Neutrophil (primary cell): Measurements from ENCODE around the gene HOXC4.

Experiments
- H3K27ac ChIP-seq: fragments of 200-600 bp; sonication (generic); 2 replicates; pipeline ENCODE4 v1.5.1; 2016; ENCODE audit warnings: mild to moderate bottlenecking, moderate library complexity
- H3K27me3 ChIP-seq: fragments of 200-600 bp; sonication (generic); 2 replicates; pipeline ENCODE4 v1.6.0; 2016; ENCODE audit warnings: mild to moderate bottlenecking
- H3K36me3 ChIP-seq: fragments of 200-600 bp; sonication (generic); 2 replicates; pipeline ENCODE4 v1.5.1; 2017
- H3K4me1 ChIP-seq, 2 experiments: fragments of 200-600 bp in 1 of 2; sonication (generic) in 1 of 2; 1 replicate in 1 of 2; 2 replicates in 1 of 2; pipeline versions ENCODE4 v1.5.1 to v1.6.1; 2013 to 2016; ENCODE audit warnings: low read depth in 1 of 2, low read length in 1 of 2, mild to moderate bottlenecking in 1 of 2, moderate library complexity in 1 of 2; ENCODE audit not compliant: control insufficient read depth in 1 of 2, insufficient read depth in 1 of 2
- H3K4me3 ChIP-seq, 2 experiments: fragments of 200-600 bp in 1 of 2; sonication (generic) in 1 of 2; 1 replicate in 1 of 2; 2 replicates in 1 of 2; pipeline ENCODE4 v1.5.1; 2013 to 2016; ENCODE audit warnings: low read depth in 1 of 2, low read length in 1 of 2, mild to moderate bottlenecking in 1 of 2, moderate library complexity in 1 of 2
- H3K9me3 ChIP-seq: fragments of 200-600 bp; sonication (generic); 2 replicates; pipeline ENCODE4 v1.5.1; 2016
- TF ChIP-seq, protein P1 (sequence below): fragments of 200-600 bp; sonication (generic); IDR thresholded peaks from 2 replicates; pipeline ENCODE4 v1.5.1; 2016; ENCODE audit warnings: antibody characterized with exemption

Gene HOXC4

DNA sequence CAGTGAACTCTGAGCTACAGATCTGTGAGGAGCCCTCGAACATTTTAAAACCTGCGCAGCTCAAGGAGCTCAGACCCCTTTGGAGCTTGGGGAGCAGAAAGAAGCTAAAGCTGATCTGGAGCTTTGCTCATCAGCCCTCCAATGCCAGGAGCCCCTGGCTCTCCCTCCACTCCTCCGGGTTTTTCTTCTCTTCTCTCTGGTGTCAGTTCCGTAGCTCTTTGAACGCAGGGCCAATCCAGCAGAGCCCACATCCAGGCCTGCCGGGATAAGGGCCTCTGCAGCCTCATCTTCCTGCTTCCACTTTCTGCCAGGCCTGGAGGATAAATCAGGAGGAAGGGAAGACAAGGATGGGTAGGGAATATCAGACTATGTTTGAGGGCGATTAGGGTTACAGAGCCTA lies 6.0 kb downstream of the HOXC4 start:
- Histone ChIP-seq H3K4me1 (no peaks in the 10 kb centered on the region), H3K9me3 (no peaks in the 10 kb centered on the region), H3K27ac (no peak overlapping the region), H3K36me3 (no peaks in the 10 kb centered on the region), H3K4me3 (no peak overlapping the region), H3K27me3 (peaks cover 100% of the 10 kb centered on the region)
- TF ChIP-seq, protein P1, sequence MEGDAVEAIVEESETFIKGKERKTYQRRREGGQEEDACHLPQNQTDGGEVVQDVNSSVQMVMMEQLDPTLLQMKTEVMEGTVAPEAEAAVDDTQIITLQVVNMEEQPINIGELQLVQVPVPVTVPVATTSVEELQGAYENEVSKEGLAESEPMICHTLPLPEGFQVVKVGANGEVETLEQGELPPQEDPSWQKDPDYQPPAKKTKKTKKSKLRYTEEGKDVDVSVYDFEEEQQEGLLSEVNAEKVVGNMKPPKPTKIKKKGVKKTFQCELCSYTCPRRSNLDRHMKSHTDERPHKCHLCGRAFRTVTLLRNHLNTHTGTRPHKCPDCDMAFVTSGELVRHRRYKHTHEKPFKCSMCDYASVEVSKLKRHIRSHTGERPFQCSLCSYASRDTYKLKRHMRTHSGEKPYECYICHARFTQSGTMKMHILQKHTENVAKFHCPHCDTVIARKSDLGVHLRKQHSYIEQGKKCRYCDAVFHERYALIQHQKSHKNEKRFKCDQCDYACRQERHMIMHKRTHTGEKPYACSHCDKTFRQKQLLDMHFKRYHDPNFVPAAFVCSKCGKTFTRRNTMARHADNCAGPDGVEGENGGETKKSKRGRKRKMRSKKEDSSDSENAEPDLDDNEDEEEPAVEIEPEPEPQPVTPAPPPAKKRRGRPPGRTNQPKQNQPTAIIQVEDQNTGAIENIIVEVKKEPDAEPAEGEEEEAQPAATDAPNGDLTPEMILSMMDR: no peak

DNA sequence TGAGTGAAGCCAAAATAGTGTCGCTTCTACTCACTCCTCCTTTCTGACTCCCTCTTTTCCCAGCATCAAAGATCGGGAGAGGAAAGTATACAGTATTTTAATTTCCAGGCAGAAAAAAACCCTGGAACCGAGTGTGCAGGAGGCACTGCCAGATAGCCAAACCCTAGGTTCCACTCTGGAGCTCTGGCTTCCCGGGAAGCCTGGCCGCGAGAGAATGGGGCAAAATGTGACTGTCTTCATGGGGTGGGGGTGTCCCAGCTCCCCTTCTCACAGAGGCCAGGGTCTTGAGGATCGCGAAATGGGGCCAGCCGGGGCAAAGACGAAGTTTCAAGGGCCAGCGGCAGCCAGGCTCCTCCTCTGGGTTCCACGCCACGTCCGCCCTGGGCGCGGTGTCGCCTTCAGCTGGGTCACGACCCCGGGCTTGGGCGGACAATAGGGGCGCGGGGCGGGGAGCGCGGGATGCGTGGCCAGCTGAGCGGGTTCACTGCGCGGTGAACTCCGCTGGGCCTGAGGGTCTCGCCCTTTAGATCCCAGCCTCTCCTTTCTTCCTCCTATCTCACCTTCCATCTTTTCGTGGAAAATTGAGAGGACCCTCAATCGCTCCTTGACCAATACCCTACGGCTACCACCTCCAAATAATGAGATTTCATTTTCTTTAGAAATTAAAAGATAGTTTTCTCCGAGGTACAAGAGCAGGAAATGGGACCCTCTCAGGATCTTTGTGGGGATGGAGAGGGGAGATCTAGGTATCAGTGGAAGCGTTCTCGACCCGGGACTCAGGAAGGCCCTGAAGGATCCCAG lies 6.7 kb downstream of the HOXC4 start:
- TF ChIP-seq, protein P1: no peak
- no peak overlapping the region for H3K27ac ChIP-seq

GRCh38 chr12:54060975-54061778 lies 7.5 kb downstream of the HOXC4 start:
- TF ChIP-seq, protein P1: no peak
- Histone ChIP-seq H3K27me3 (peaks cover 100% of the 10 kb centered on the region), H3K36me3 (no peaks in the 10 kb centered on the region), H3K4me3 (no peak overlapping the region), H3K4me1 (no peaks in the 10 kb centered on the region), H3K9me3 (no peaks in the 10 kb centered on the region), H3K27ac (no peak overlapping the region)

More for the DNA sequence above, 6.7 kb downstream of the HOXC4 start:
- no peaks in the 10 kb centered on the region for H3K4me1 ChIP-seq
- H3K27me3 ChIP-seq: peaks cover 100% of the 10 kb centered on the region
- H3K9me3 ChIP-seq: no peaks in the 10 kb centered on the region
- H3K36me3 ChIP-seq: no peaks in the 10 kb centered on the region
- H3K4me3 ChIP-seq: no peak overlapping the region

GRCh38 chr12:54065677-54066076 lies 12.0 kb downstream of the HOXC4 start:
- Histone ChIP-seq H3K36me3 (no peaks in the 10 kb centered on the region), H3K9me3 (no peaks in the 10 kb centered on the region), H3K4me1 (no peaks in the 10 kb centered on the region), H3K27ac (no peak overlapping the region), H3K27me3 (peaks cover 94% of the 10 kb centered on the region), H3K4me3 (no peak overlapping the region)
- TF ChIP-seq, protein P1: no peak

- Histone ChIP-seq H3K36me3 (no peaks in the 10 kb centered on the region), H3K4me1 (no peaks in the 10 kb centered on the region), H3K27me3 (peaks cover 94% of the 10 kb centered on the region), H3K27ac (no peak overlapping the region), H3K4me3 (no peak overlapping the region), H3K9me3 (no peaks in the 10 kb centered on the region)
- TF ChIP-seq, protein P1: no peak
These were observed 12.8 kb downstream of the HOXC4 start for GRCh38 chr12:54066408-54066807.
